HEK293 (cell line): ENCODE measurements around the gene VPS26B.

Experiments
- CTCF ChIA-PET: fragments of 350-600 bp; formaldehyde crosslinking; extraction: SDS; loops from one replicate; lab custom pipeline; 2021; ENCODE audit warnings: antibody characterized with exemption; lab: Yijun Ruan, JAX
- POLR2A ChIA-PET: fragments of 300-600 bp; formaldehyde crosslinking; extraction: SDS; loops from one replicate; lab custom pipeline; 2020; ENCODE audit warnings: antibody characterized with exemption, inconsistent platforms; lab: Yijun Ruan, JAX
- H3K27ac ChIP-seq: fragments of 200-500 bp; sonication (Bioruptor generic); 2 replicates; pipeline ENCODE4 v1.5.1; 2014; ENCODE audit warnings: low read depth, low read length, control low read depth, inconsistent platforms; ENCODE audit errors: extremely low read depth
- H3K36me3 ChIP-seq, 2 experiments: fragments of 200-500 bp in 1 of 2; sonication (Bioruptor generic) in 1 of 2; 1 replicate in 1 of 2; 2 replicates in 1 of 2; pipeline ENCODE4 v1.5.1; 2014 to 2017; ENCODE audit warnings: inconsistent platforms in 2 of 2, low read length in 2 of 2; ENCODE audit not compliant: control insufficient read depth in 2 of 2, insufficient read depth in 1 of 2
- H3K4me1 ChIP-seq: fragments of 200-500 bp; sonication (Bioruptor generic); 2 replicates; pipeline ENCODE4 v1.5.1; 2014; ENCODE audit warnings: mild to moderate bottlenecking, low read length, inconsistent platforms; ENCODE audit not compliant: control insufficient read depth, insufficient read depth
- H3K4me3 ChIP-seq: 2 replicates; pipeline ENCODE4 v1.5.1; 2011; ENCODE audit warnings: low read depth, mild to moderate bottlenecking, control low read depth, low read length, moderate library complexity
- H3K9me3 ChIP-seq: fragments of 200-500 bp; sonication (Bioruptor generic); 2 replicates; pipeline ENCODE4 v1.5.1; 2014; ENCODE audit warnings: low read depth, low read length, inconsistent platforms; ENCODE audit not compliant: control insufficient read depth, insufficient read depth
- BCL6B ChIP-seq: fragments of 450-650 bp; formaldehyde crosslinking; IDR thresholded peaks from 2 replicates; pipeline ENCODE4 v1.5.1; 2017; ENCODE audit warnings: missing biosample characterization, missing genetic modification characterization
- CTCF ChIP-seq: fragments of 450-650 bp; formaldehyde crosslinking; IDR thresholded peaks from 2 replicates; pipeline ENCODE4 v1.5.1; 2016; ENCODE audit warnings: missing biosample characterization, missing genetic modification characterization
- KLF9 ChIP-seq: fragments of 450-650 bp; formaldehyde crosslinking; IDR thresholded peaks from 2 replicates; pipeline ENCODE4 v1.5.1; 2016; ENCODE audit warnings: missing biosample characterization, missing genetic modification characterization, low read depth
- PRDM10 ChIP-seq: fragments of 450-650 bp; formaldehyde crosslinking; IDR thresholded peaks from 2 replicates; pipeline ENCODE4 v1.5.1; 2016; ENCODE audit warnings: missing biosample characterization, missing genetic modification characterization
- ZBTB17 ChIP-seq: fragments of 450-650 bp; formaldehyde crosslinking; IDR thresholded peaks from 2 replicates; pipeline ENCODE4 v1.5.1; 2016; ENCODE audit warnings: missing biosample characterization, missing genetic modification characterization
- ZBTB21 ChIP-seq: fragments of 450-650 bp; formaldehyde crosslinking; IDR thresholded peaks from 2 replicates; pipeline ENCODE4 v1.5.1; 2017; ENCODE audit warnings: missing biosample characterization, missing genetic modification characterization
- ZFP37 ChIP-seq: fragments of 450-650 bp; formaldehyde crosslinking; IDR thresholded peaks from 2 replicates; pipeline ENCODE4 v1.5.1; 2016; ENCODE audit warnings: missing biosample characterization, missing genetic modification characterization
- ZIC2 ChIP-seq: fragments of 450-650 bp; formaldehyde crosslinking; IDR thresholded peaks from 2 replicates; pipeline ENCODE4 v1.5.1; 2016; ENCODE audit warnings: missing biosample characterization, missing genetic modification characterization
- ZNF112 ChIP-seq: fragments of 450-650 bp; formaldehyde crosslinking; IDR thresholded peaks from 2 replicates; pipeline ENCODE4 v1.5.0; 2017; ENCODE audit warnings: missing biosample characterization, missing genetic modification characterization
- ZNF18 ChIP-seq: fragments of 450-650 bp; formaldehyde crosslinking; IDR thresholded peaks from 2 replicates; pipeline ENCODE4 v1.5.1; 2016; ENCODE audit warnings: missing biosample characterization, missing genetic modification characterization
- ZNF2 ChIP-seq: fragments of 450-650 bp; formaldehyde crosslinking; IDR thresholded peaks from 2 replicates; pipeline ENCODE4 v1.5.1; 2016; ENCODE audit warnings: missing biosample characterization, missing genetic modification characterization
- ZNF24 ChIP-seq: fragments of 450-650 bp; formaldehyde crosslinking; IDR thresholded peaks from 2 replicates; pipeline ENCODE4 v1.5.1; 2016; ENCODE audit warnings: missing biosample characterization, missing genetic modification characterization
- ZNF416 ChIP-seq: fragments of 450-650 bp; formaldehyde crosslinking; IDR thresholded peaks from 2 replicates; pipeline ENCODE4 v1.5.1; 2016; ENCODE audit warnings: missing biosample characterization, missing genetic modification characterization
- ZNF426 ChIP-seq: fragments of 450-650 bp; formaldehyde crosslinking; IDR thresholded peaks from 2 replicates; pipeline ENCODE4 v1.5.1; 2017; ENCODE audit warnings: missing biosample characterization, missing genetic modification characterization, mild to moderate bottlenecking, inconsistent platforms, moderate library complexity
- ZNF549 ChIP-seq: fragments of 450-650 bp; IDR thresholded peaks from 2 replicates; pipeline ENCODE4 v1.5.1; 2018; ENCODE audit warnings: missing biosample characterization, missing genetic modification characterization, mild to moderate bottlenecking, inconsistent platforms, moderate library complexity
- ZNF560 ChIP-seq: fragments of 450-650 bp; formaldehyde crosslinking; IDR thresholded peaks from 2 replicates; pipeline ENCODE4 v1.5.1; 2017; ENCODE audit warnings: missing biosample characterization, missing genetic modification characterization, borderline replicate concordance
- ZNF624 ChIP-seq: fragments of 450-650 bp; formaldehyde crosslinking; IDR thresholded peaks from 2 replicates; pipeline ENCODE4 v1.5.1; 2017; ENCODE audit warnings: missing biosample characterization, missing genetic modification characterization
- ZNF629 ChIP-seq: fragments of 450-650 bp; formaldehyde crosslinking; IDR thresholded peaks from 2 replicates; pipeline ENCODE4 v1.5.1; 2017; ENCODE audit warnings: missing biosample characterization, missing genetic modification characterization
- ZNF677 ChIP-seq: fragments of 450-650 bp; IDR thresholded peaks from 2 replicates; pipeline ENCODE4 v1.5.0; 2018; ENCODE audit warnings: missing biosample characterization, mild to moderate bottlenecking, missing genetic modification characterization, moderate library complexity
- ZSCAN30 ChIP-seq: fragments of 450-650 bp; IDR thresholded peaks from 2 replicates; pipeline ENCODE4 v1.5.1; 2018; ENCODE audit warnings: missing biosample characterization, mild to moderate bottlenecking, missing genetic modification characterization, moderate library complexity

Gene VPS26B

GRCh38 chr11:134246100-134246499 is 21.6 kb downstream of the VPS26B start:
- Histone ChIP-seq H3K36me3 (peaks cover 0 to 96% of the 10 kb centered on the region in 2 experiments; a peak in 1 of 3 replicates), H3K9me3 (no peaks in the 10 kb centered on the region), H3K4me1 (no peaks in the 10 kb centered on the region), H3K27ac (no peak overlapping the region), H3K4me3 (no peak overlapping the region)
- ChIA-PET POLR2A (no interaction called here), CTCF (interaction anchor here (0.7 kb wide), 1 partner anchor 177 kb away, joined by 3 read pairs; no protein-coding TSS in a partner anchor)
- no peak for TF ChIP-seq ZNF18 (tag by site-specific recombination)
- TF ChIP-seq PRDM10 (tag by site-specific recombination) = no peak
- TF ChIP-seq KLF9 (tag by site-specific recombination) = no peak
- no peak for TF ChIP-seq ZFP37
- TF ChIP-seq ZNF2 (tag by site-specific recombination) = no peak
- no peak for TF ChIP-seq ZNF112 (tag by site-specific recombination)
- no peak for TF ChIP-seq CTCF (tag by site-specific recombination)
- TF ChIP-seq ZNF549 (tag by site-specific recombination) = no peak
- TF ChIP-seq ZNF677 (tag by site-specific recombination) = no peak
- TF ChIP-seq ZNF426 (tag by site-specific recombination) = no peak
- no peak for TF ChIP-seq ZSCAN30
- no peak for TF ChIP-seq ZNF560
- no peak for TF ChIP-seq ZNF24 (tag by site-specific recombination)
- TF ChIP-seq ZNF624 = no peak
- no peak for TF ChIP-seq ZIC2 (tag by site-specific recombination)

- Histone ChIP-seq H3K36me3 (peaks cover 0 to 94% of the 10 kb centered on the region in 2 experiments; a peak in 1 of 3 replicates), H3K27ac (no peak overlapping the region), H3K4me3 (no peak overlapping the region), H3K4me1 (no peaks in the 10 kb centered on the region), H3K9me3 (no peaks in the 10 kb centered on the region)
- POLR2A ChIA-PET = no interaction called here
- TF ChIP-seq ZNF416 (tag by site-specific recombination) (no peak), BCL6B (tag by site-specific recombination) (no peak), ZBTB17 (tag by site-specific recombination) (no peak), ZBTB21 (tag by site-specific recombination) (no peak), ZNF629 (tag by site-specific recombination) (no peak)
- CTCF ChIA-PET = no interaction called here
These were observed 22.2 kb downstream of the VPS26B start for GRCh38 chr11:134246678-134247077.
